ENCODE data around the gene CCDC167.
"Not testable (repeated sequence)": the region's sequence is repeated elsewhere in the genome, so short reads cannot be mapped to it uniquely, and the experiment has no call there.

The CCDC167 gene

DNA sequence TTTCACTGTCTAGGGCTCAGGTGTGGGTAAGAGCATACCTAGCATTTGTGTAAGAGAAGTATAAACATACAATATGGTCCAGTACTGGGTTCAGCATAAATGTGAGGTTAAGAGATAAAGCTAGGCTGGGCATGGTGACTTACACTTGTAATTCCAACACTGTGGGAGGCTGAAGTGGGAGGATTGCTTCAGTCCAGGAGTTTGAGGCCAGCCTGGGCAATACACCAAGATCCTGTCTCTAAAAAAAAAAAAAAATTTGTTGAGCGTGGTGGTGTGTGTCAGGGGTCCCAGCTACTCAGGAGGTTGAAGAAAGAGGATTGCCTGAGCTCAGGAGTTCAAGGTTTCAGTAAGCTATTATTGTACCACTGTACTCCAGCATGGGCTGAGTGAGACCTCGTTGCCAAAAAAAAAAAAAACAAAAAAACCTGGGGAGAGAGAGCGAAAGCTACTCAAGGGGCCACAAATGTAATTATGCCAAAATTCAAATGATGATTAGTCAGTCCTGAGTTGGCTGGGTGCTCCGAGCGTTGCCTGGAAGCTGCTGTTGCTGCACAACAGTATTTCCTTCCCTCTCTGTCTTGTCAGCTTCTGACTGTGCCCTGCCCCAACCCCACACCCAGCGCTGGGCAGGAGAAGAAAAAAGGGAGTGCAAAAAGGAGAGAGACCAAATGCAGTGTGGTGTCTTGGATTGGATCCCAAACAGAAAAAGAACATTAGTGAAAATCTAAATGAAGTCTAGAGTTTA, 42.7 kb downstream of the CCDC167 start:
- DNase-seq (ENCODE audit: low read depth in 2 of 2): peak; percentile 92 to 93
- H3K4me3 ChIP-seq (replicated peaks in 1 of 2; ENCODE audit: low read depth in 2 of 2, low read length in 2 of 2): no peak overlapping the region
- TF ChIP-seq, protein P1, sequence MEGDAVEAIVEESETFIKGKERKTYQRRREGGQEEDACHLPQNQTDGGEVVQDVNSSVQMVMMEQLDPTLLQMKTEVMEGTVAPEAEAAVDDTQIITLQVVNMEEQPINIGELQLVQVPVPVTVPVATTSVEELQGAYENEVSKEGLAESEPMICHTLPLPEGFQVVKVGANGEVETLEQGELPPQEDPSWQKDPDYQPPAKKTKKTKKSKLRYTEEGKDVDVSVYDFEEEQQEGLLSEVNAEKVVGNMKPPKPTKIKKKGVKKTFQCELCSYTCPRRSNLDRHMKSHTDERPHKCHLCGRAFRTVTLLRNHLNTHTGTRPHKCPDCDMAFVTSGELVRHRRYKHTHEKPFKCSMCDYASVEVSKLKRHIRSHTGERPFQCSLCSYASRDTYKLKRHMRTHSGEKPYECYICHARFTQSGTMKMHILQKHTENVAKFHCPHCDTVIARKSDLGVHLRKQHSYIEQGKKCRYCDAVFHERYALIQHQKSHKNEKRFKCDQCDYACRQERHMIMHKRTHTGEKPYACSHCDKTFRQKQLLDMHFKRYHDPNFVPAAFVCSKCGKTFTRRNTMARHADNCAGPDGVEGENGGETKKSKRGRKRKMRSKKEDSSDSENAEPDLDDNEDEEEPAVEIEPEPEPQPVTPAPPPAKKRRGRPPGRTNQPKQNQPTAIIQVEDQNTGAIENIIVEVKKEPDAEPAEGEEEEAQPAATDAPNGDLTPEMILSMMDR (IDR thresholded peaks at IDR 0.05; ENCODE audit: low read depth, low read length): no peak

DNA sequence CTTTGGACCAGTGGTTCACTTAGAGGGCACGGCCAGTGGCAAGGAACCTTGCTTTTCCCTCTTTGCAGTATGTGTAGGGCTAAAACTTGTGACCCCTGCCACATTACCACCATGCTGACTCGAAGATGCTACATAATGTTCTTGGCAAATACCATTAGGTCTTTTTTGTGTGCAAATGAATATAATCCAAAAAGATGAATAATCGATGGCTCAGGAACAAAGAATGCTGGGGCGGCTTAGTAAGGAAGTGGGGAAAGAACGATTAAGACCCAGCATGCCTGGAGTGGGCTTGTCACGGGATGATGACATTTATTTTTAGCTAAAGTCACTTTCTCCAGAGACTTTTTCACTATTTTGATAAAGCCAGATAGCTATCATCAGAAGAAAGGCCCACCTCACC, 43.6 kb downstream of the CCDC167 start:
- TF ChIP-seq, protein P1 (IDR thresholded peaks at IDR 0.05; ENCODE audit: low read depth, low read length): no peak
- peak; percentile 46 to 89 for DNase-seq (ENCODE audit: low read depth in 2 of 2)
- H3K4me3 ChIP-seq (replicated peaks in 1 of 2; ENCODE audit: low read depth in 2 of 2, low read length in 2 of 2): no peak overlapping the region

DNA sequence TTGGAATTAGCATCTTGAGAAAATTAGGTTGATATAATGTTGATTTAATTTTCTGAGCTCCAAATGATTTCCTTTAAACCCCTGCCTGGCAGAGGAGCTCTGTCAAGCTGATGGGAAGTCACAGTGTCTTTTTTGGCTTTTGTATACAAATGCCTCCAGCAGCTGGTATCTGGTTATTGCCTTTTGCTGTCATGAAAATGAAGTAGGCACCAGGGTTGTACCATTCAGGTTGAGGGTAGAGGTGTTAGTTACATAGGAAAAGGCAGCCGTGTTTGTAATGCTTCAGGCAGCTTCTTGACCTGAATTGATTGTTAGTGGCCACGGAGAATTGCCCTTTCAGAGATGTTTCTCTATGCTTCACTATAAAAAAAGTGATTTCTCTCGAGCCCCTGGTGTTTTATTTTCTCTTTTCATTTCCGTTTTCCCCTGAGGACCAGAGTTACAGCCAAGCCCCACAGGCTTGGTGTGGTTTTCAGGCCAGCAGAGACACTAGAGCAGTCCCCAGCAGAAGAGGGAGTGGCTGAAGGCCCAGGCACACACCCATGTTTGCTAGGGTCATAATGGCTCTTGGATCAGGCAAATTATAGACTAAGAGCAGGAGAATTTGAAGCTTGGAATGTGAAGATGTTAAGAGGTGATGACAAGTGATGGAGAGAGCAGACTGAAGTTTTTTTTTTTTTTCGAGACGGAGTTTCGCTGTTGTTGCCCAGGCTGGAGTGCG, 45.1 kb downstream of the CCDC167 start:
- H3K4me3 ChIP-seq (replicated peaks in 1 of 2; ENCODE audit: low read depth in 2 of 2, low read length in 2 of 2): no peak overlapping the region
- no peak for DNase-seq (ENCODE audit: low read depth in 2 of 2)
- TF ChIP-seq, protein P1 (IDR thresholded peaks at IDR 0.05; ENCODE audit: low read depth, low read length): no peak

DNA sequence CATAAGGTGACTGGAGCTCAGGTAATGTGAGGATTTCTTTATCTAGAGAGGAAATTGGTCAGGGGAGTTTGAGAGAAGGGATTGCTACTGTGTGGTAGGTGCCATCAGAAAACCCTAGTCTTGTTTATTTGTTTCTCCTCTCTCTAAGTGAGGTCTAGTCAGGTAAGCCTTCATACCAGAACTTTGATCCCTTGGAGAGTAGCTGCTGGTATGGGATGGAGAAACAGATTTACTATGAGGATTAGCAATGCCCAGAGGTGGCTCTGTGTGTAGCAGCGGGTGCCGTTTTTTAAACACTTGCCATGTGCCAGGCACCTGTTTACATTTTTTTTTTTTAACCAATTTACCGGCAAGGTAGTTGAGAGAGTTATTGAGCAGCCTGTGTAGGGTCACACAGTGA, 47.2 kb downstream of the CCDC167 start:
- TF ChIP-seq, protein P1 (IDR thresholded peaks at IDR 0.05; ENCODE audit: low read depth, low read length): no peak
- no peak for DNase-seq (ENCODE audit: low read depth in 2 of 2)

DNA sequence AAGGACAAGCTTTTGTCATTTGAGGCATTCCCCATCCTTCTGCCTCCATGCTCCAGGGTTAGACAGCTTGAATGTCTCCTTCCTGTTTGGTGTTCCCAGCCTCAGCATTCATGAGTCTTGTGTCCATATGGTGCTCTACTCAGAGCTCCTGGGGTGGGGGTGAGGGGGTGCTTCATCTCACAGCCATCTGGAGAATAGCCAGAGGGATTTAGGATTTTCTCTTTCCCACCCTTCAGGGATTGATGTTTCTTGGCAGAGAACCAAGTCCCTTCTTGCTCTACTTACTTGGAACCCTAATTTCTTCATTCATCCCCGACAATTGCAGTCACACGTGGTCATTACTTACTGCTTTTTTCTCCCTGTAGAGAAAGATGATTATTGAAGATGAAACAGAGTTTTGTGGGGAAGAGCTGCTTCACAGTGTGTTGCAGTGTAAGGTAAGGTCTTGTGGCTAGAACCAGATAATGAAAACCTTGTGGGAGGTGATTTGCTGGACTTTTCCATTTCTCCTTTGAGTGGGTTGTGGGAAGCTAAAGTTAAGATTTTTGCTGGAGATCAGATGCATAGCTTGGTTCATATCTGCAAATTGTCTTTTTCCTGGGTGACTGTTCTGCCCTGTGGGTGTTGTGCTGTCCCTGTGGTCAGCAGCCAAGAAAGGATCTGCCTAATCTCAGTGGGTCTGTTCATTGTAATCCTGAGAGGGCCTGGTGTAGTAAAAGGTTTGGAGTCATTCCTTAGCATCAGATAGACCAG, 48.1 kb downstream of the CCDC167 start:
- TF ChIP-seq, protein P1 (IDR thresholded peaks at IDR 0.05; ENCODE audit: low read depth, low read length): no peak
- no peak overlapping the region for H3K4me3 ChIP-seq (replicated peaks in 1 of 2; ENCODE audit: low read depth in 2 of 2, low read length in 2 of 2)
- peak in 1 of 2 donors; percentile 31 for DNase-seq (ENCODE audit: low read depth in 2 of 2)

More for the DNA sequence above, 47.2 kb downstream of the CCDC167 start:
- no peak overlapping the region for H3K4me3 ChIP-seq (replicated peaks in 1 of 2; ENCODE audit: low read depth in 2 of 2, low read length in 2 of 2)

DNA sequence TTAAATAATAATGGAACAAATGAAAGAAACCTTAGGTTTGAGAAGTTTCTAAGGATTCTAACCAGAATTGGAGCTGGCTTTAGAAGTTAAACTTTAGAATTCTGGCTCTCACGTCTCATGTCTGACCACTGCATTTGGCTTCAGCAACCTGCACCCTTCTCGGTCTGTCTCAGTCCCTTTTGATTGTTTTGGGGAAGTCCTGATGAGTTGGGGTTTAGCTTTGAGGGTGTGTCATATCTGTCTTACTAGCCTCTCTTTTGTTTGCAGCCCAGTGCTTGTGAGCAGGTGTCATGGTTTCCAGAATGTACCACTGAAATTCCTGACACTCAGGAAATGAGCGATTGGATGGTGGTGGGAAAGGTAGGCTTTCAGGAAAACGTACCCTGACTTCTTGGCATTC, 49.7 kb downstream of the CCDC167 start:
- TF ChIP-seq, protein P1 (IDR thresholded peaks at IDR 0.05; ENCODE audit: low read depth, low read length): no peak
- no peak for DNase-seq (ENCODE audit: low read depth in 2 of 2)
- H3K4me3 ChIP-seq (replicated peaks in 1 of 2; ENCODE audit: low read depth in 2 of 2, low read length in 2 of 2): no peak overlapping the region

DNA sequence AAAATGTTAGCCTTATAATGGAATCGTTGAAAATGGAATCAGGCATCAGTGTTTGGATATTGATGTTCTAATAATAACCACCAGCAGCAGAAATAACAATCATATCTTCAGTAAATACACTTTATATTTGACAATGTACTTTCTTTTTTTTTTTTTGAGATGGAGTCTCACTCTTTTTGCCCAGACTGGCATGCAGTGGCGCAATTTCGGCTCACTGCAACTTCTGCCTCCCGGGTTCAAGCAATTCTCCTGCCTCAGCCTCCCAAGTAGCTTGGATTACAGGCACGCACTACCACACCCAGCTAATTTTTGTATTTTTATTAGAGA, 56.5 kb downstream of the CCDC167 start:
- DNase-seq (ENCODE audit: low read depth in 2 of 2); H3K4me3 ChIP-seq (replicated peaks in 1 of 2; ENCODE audit: low read depth in 2 of 2, low read length in 2 of 2): not testable (repeated sequence)

Measured in cardiac fibroblast (primary cell).